VCaP (cell line): ENCODE results near the gene DSPP.

Source experiments
- H3K27ac ChIP-seq: fragments of 450-650 bp; 2 replicates; pipeline ENCODE4 v1.5.1; 2017
- TF ChIP-seq, protein P1 (sequence below): fragments of 450-650 bp; conservative IDR thresholded peaks from 2 replicates; pipeline ENCODE4 v1.5.1; 2017; ENCODE audit warnings: mild to moderate bottlenecking, moderate library complexity

The DSPP gene

DNA sequence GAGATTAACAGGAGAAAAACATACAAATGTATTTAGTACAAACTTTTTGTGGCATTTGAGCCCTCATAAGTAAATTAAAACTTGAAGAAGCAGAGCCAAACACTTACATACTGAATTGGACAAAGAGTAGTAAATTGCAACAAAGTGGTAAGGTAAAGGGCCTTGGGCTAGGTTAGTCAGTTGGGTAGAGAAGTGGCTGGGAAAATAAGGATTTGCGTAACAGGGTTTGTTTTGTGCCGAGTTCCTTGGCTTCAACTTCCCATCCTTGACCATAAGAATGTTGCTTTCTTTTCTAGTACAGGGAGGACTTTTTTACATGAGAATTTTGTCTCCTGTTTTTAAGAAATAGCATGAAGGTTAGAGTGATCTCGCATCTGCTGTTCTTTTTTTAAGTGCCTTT, 33.3 kb upstream of the DSPP start:
- H3K27ac ChIP-seq: no peak overlapping the region
- TF ChIP-seq, protein P1, sequence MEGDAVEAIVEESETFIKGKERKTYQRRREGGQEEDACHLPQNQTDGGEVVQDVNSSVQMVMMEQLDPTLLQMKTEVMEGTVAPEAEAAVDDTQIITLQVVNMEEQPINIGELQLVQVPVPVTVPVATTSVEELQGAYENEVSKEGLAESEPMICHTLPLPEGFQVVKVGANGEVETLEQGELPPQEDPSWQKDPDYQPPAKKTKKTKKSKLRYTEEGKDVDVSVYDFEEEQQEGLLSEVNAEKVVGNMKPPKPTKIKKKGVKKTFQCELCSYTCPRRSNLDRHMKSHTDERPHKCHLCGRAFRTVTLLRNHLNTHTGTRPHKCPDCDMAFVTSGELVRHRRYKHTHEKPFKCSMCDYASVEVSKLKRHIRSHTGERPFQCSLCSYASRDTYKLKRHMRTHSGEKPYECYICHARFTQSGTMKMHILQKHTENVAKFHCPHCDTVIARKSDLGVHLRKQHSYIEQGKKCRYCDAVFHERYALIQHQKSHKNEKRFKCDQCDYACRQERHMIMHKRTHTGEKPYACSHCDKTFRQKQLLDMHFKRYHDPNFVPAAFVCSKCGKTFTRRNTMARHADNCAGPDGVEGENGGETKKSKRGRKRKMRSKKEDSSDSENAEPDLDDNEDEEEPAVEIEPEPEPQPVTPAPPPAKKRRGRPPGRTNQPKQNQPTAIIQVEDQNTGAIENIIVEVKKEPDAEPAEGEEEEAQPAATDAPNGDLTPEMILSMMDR: no peak

DNA sequence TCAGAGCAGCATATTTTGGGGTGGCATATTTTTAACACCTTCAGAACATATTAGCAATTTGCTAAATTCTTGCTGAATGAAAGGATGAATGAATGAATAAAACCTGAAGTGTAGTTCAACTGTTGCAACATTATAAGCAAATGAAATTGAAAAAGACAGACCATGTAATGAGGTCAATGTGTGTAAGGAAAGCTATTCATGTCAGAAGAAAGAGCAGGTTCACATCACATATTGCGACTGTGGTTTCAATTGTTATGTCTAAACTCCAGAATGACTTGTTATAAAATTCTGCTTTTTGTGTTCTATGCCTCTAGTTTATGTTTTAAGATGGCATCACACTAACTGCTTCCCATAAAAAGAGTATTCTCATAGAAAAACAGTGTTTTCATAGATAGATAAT, 32.9 kb upstream of the DSPP start:
- TF ChIP-seq, protein P1: no peak
- H3K27ac ChIP-seq: no peak overlapping the region

DNA sequence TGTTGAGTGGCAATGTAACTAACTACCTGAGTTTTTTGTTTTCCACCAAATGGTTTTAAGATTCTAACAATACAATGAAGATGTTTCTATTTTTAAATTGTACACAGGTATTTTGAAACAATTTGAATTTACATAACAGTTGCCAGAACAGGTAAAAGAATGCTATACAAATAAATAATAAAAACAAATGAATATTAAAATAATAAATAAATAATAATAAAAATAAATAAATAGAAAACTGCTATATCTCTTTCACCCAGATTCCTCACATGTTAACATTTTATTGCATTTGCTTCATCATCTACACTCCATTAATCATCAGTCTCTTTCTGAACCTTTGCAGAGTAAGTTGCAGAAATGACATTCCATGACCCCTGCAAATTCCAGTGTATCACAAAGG, 32.3 kb upstream of the DSPP start:
- H3K27ac ChIP-seq: no peak overlapping the region
- TF ChIP-seq, protein P1: no peak

DNA sequence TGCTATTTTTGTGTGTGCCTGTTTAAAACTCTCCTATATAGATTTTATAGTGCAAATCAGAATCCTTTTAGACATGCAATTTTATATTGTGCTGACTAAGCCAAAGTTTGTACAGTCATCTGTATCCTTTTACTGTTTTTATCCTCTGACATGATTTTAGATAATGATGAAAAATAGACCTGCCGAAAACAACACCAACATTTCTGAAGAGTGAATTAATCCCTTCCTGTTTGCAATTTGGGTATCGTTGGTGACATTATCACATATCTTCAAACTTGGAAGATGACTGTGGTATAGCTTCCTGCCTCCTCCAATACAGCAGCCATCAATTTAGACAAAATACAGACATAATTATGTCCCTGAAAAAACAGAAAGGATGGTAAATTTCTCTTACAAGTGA, 28.9 kb upstream of the DSPP start:
- TF ChIP-seq, protein P1: no peak
- no peak overlapping the region for H3K27ac ChIP-seq

DNA sequence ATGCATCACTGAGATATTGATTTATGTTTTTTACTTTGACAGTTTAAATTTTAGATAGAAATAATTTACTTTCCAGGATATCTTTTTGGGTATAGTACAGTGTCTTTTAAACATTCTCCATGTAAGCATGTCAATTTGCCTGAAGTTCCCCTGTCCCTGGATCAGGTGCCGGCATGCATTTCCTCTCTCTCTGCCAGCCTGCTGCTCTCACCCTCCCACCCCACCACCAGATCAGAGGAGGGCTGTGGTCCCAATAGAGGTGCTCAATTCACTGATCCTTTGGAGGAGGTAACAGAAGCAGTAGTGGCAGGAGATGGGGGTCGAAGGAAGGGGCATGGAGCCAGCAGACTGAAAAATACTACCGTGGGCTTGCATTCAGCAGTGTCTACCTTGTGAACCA, 28.3 kb upstream of the DSPP start:
- H3K27ac ChIP-seq: no peak overlapping the region
- TF ChIP-seq, protein P1: no peak

DNA sequence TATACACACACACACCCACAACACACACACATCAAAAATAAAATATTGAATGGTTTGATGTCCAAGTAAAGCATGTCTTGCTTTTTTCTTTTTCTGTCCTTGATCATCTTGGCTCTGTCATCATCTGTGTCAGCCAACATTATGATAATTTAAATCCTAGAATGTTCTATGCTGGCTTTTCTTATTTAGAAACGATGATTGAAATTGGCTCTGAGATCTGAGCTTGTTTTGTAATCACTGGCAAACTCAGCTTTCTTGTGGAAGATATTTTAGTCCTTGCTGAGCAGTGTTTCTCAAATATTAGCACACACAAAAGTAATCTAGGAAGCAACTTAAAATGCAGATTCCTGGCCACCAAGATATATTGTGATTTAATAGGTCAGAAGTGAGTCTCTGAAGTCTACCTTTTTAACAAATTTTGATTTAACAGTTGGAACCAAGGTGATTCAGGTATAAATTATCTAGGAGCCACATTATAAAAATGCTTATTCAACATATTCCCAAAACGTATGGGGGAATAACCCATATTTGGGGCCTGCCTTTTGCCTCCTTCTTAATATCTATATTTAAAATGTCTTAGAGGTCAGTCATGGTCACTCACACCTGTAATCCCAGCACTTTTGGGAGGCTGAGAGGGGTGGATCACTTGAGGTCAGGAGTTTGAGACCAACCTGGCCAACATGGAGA, 24.0 kb upstream of the DSPP start:
- TF ChIP-seq, protein P1: no peak
- no peak overlapping the region for H3K27ac ChIP-seq

DNA sequence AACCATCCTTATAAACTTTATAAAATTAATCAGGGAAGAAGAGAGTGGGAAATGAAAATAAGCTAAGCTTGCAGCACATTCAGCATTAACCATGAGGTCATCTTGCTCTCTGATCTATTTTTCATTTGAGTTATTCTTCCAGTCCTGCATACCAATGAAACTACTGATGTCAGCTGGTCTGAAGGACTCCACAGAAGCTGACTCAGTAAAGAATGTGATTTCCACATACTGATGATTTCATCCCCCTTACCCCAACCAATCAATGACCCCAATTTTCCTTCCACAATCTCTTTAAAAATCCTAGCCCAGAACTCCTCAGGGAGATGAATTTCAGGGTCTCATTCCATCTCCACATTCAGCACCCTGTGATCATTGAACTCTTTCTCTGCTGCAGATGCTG, 18.8 kb upstream of the DSPP start:
- H3K27ac ChIP-seq: no peak overlapping the region
- TF ChIP-seq, protein P1: no peak
